HUES64 (cell line): ENCODE data around the gene PRR33.
"Not testable (repeated sequence)": the region's sequence is repeated elsewhere in the genome, so short reads cannot be mapped to it uniquely, and the experiment has no call there.

Source experiments
- H3K27ac ChIP-seq: 2 replicates; pipeline ENCODE4 v1.7.0; 2013; ENCODE audit warnings: low read depth, low read length, inconsistent platforms
- H3K27me3 ChIP-seq: 2 replicates; pipeline ENCODE4 v1.6.1; 2013; ENCODE audit warnings: mild to moderate bottlenecking, low read length; ENCODE audit not compliant: insufficient read depth
- H3K36me3 ChIP-seq: 2 replicates; pipeline ENCODE4 v1.6.1; 2013; ENCODE audit warnings: mild to moderate bottlenecking, low read length; ENCODE audit not compliant: insufficient read depth
- H3K4me1 ChIP-seq: 2 replicates; pipeline ENCODE4 v1.6.1; 2013; ENCODE audit warnings: mild to moderate bottlenecking, low read length, moderate library complexity; ENCODE audit not compliant: insufficient read depth
- H3K4me3 ChIP-seq: 2 replicates; pipeline ENCODE4 v1.5.1; 2013; ENCODE audit warnings: mild to moderate bottlenecking, low read length, moderate library complexity
- H3K9ac ChIP-seq: 2 replicates; pipeline ENCODE4 v1.6.1; 2013; ENCODE audit warnings: mild to moderate bottlenecking, low read depth, low read length
- H3K9me3 ChIP-seq: 2 replicates; pipeline ENCODE4 v1.6.1; 2013; ENCODE audit warnings: low read depth, low read length; ENCODE audit not compliant: insufficient read depth
- WGBS: fragments of 150-250, 120-280 bp; methylation state at CpG from one replicate; pipeline ENCODE4 v1.1.7; 2013; ENCODE audit warnings: missing lambda C conversion rate; 5-methylcytosine and 5-hydroxymethylcytosine counted together

The PRR33 gene

DNA sequence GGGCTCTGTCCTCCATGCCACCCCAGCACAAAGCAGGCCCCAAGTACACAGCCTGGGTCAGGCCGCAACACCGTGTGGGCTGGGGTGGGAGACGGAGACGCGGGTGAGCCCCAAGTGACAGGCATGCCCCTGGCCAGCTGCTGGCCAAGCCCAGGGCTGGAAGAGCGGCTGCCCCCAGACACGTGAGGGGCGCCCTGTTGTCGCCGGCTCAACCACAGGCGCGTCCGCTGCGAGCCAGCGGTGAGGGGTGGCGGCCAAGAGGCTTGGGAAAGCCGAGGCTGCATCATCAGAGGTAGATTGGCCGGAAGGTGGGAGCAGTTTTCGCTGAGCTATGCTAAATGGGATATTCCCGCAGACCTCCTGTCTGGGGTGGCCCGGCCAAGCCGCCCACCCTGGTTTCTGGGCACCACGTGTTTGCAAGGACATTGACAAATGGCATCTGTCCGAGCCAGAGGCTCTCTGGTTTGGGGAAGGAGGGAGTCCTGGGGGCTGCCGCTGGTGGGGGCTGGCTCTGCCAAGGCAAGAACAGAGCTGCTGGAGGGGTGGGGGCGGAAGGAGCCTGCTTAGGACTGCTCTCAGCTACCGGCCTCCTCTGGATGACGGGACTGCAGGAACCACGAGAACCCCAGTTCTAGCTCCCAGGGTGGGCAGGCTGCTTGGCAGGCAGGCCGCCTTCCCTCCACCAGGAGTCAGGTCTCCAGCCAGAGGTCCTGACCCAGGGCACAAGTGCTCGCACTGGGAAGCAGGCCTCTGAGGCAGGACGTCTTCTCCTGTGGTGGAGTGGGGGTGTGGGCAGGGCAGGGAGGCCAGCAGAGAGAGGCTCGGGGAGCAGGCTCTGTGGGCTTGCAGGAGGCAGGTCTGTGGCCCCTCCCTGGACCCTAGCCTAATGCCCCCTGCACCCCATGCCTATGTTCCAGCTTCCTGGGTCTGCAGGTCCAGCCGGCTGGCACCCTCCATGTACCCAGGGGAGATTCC, 552 bp downstream of the PRR33 start:
- no peak overlapping the region for H3K4me3 ChIP-seq

DNA sequence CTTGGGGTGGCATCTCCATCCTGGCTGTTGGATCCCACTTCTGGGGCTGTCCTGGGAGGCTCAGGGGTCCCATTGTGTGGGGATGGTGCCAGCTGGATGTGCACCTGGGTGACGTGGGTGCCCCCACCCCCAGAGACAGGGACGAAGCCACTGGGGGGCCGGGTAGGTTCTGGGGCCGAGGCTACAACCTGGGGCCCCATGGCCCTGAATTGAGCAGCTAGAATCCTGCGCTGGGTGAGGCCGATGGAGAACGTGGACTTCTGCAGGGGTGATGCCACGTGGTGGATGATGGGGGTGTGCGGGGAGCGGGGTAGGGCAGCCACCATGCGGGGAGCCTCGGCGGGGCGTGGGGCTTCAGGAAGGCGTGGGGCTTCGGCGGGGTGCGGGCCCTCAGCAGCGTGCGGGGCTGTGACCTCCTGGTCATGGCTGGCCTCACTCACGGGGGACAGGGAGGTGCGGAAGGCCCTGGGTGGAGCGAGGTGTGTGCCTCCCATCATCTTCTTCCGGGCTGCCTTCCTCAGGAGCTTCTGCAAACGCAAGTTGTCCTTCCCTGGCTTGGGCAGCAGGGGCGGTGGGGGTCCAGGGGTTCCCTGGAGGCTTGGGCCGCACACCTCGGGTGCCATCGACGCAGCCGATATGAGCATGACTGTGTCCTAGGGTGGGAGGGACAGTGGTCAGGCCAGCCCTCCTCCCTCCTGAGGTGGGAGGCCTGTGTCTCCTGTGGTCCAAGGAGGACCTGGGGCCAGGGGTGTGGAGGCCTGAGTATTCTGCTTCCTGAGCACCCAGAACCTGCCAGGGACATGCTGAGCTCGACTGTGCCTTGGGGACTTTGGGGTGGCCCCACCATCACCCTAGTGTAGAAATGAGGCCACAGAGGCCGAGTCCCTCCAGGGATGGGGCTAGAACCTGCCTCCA, 1.5 kb downstream of the PRR33 start:
- H3K9me3 ChIP-seq, result no peaks in the 10 kb centered on the region
- no peaks in the 10 kb centered on the region for H3K27me3 ChIP-seq
- no peaks in the 10 kb centered on the region for H3K36me3 ChIP-seq
- no peak overlapping the region for H3K4me3 ChIP-seq
- no peak overlapping the region for H3K9ac ChIP-seq
- 93% methylated on average over 33 of the region's 33 CpGs for WGBS
- no peaks in the 10 kb centered on the region for H3K4me1 ChIP-seq
- H3K27ac ChIP-seq, result no peak overlapping the region

More for the DNA sequence above, 552 bp downstream of the PRR33 start:
- no peaks in the 10 kb centered on the region for H3K27me3 ChIP-seq
- no peaks in the 10 kb centered on the region for H3K36me3 ChIP-seq
- no peaks in the 10 kb centered on the region for H3K9me3 ChIP-seq
- H3K4me1 ChIP-seq, result no peaks in the 10 kb centered on the region
- H3K27ac ChIP-seq, result no peak overlapping the region
- H3K9ac ChIP-seq, result no peak overlapping the region
- WGBS, result 93% methylated on average over 34 of the region's 34 CpGs

DNA sequence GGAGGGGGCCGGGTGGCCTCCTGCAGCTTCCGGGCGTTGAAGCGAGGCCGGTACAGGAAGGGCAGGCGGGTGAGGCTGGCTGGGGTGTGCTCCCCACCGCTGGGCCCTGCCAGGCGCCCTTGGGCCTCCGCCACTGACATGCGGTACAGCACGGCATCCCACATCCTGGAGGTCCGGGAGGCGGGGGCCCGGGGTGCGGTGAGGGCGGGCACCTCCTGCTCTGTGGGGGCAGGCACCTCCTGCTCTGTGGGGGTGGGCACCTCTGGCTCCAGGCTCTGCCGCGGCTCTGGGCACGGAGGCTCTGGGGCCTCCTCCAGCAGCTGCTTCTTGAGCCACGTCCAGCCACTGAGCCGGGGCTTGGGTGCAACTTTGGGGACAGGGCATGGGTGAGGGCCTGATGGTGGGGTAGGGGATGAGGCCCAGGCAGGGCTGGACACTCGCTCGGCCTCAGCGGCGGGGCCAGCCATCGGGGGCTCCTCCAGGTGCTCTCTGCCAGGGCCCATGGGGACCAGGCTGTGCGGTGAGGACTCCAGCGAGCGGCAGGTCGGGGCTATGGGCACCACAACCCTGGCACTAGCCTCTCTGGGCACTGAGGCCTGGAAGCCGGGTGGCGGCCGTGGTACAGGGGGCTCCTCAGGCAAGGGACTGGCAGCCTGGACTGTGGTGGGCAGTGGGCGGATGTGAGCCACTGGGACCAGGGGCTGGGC, 2.3 kb downstream of the PRR33 start:
- Histone ChIP-seq H3K27me3 (no peaks in the 10 kb centered on the region), H3K9me3 (no peaks in the 10 kb centered on the region), H3K4me1 (no peaks in the 10 kb centered on the region), H3K27ac (no peak overlapping the region), H3K36me3 (no peaks in the 10 kb centered on the region), H3K9ac (no peak overlapping the region), H3K4me3 (no peak overlapping the region)
- WGBS, result 94% methylated on average over 34 of the region's 34 CpGs

DNA sequence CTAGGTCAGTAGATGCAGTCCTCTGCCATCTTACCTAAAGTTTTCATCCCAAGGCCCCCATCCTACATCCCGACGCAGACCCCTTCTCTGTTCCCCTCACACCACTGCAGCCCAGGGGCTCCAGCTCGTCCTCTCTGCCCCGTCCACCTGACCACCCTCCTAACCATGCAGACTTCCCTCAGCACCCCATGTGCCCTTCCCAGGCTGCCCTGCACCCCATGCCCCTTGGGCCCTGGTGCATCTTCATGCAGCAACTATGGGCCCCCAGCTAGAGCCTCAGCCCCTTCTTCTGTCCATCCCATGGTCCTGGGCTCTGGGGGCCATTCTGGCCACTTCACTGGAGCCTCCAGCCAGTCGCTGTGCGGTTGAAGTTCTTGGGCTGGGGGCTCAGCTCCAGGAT, 2.9 kb downstream of the PRR33 start:
- Histone ChIP-seq H3K4me1 (no peaks in the 10 kb centered on the region), H3K4me3 (no peak overlapping the region), H3K9ac (no peak overlapping the region), H3K36me3 (no peaks in the 10 kb centered on the region), H3K9me3 (no peaks in the 10 kb centered on the region), H3K27me3 (no peaks in the 10 kb centered on the region), H3K27ac (no peak overlapping the region)
- 93% methylated on average over 6 of the region's 6 CpGs for WGBS

DNA sequence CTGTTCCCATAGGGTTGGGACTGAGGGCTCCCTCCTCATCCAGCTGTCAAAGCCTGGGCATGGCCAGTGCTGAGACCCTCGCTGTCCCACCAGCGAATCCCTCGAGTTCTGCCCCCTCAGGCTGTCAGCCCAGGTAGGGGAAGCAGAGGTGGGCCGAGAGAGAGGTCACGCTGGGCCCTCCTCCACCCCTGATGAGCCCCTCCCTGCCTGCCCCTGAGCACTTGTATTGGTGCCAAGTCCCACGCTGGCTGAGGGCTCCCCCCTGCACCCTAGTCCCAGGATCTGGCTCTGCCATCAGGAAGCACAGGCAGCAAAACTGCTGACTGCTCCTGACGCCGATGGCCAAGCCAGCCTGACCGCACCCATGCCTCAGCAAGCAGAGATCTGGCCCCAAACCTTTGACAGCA, 3.3 kb downstream of the PRR33 start:
- Histone ChIP-seq H3K27ac (no peak overlapping the region), H3K9ac (no peak overlapping the region), H3K4me1 (no peaks in the 10 kb centered on the region), H3K36me3 (no peaks in the 10 kb centered on the region), H3K4me3 (no peak overlapping the region), H3K27me3 (no peaks in the 10 kb centered on the region), H3K9me3 (no peaks in the 10 kb centered on the region)
- 90% methylated on average over 9 of the region's 9 CpGs for WGBS

DNA sequence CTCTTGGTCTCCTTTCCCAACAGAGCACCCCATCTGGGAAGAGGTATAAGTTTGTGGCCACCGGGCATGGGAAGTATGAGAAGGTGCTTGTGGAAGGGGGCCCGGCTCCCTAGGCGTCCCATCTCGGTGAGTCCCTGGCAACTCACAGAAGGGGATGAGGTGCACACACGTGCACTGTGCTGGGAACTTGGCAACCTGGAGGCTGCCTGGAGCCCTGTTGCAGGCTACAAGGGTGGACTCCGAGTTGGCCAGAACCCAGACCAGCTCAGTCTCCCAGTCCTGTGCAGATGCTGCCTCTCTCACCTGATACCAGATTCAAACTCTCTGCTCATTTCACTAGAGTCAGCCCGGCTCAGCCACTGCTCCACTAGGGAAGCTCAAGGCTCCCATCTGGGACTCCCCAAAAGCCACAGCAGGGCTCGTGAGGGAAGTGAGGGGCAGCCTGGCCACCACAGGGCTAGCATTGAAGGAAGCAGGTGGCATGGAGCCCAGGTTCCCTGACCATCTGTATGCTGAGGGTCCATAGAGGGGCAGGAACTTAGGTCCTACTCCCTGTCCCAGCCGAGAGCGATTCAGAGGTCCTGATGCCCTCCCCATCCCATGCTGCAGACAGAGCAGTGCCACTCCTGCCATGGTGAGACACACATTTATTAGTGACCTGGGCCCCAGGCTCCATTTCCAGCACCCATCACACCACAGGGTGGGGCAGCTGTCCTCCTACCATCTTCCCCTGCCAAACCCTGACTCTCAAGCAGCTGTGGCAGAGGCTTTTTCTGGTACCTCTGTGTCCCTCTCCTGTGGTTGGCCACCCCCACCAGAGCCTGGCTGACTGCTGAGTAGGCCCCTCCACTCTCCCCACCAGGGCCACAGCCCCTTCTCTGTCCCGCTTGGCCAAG, 4.0 kb downstream of the PRR33 start:
- Histone ChIP-seq H3K27me3 (no peaks in the 10 kb centered on the region), H3K9me3 (no peaks in the 10 kb centered on the region), H3K4me3 (no peak overlapping the region), H3K4me1 (peaks cover under 1% of the 10 kb centered on the region; the same call in 1 of the 2 replicates), H3K36me3 (no peaks in the 10 kb centered on the region), H3K9ac (no peak overlapping the region), H3K27ac (no peak overlapping the region)
- 91% methylated on average over 11 of the region's 11 CpGs for WGBS

DNA sequence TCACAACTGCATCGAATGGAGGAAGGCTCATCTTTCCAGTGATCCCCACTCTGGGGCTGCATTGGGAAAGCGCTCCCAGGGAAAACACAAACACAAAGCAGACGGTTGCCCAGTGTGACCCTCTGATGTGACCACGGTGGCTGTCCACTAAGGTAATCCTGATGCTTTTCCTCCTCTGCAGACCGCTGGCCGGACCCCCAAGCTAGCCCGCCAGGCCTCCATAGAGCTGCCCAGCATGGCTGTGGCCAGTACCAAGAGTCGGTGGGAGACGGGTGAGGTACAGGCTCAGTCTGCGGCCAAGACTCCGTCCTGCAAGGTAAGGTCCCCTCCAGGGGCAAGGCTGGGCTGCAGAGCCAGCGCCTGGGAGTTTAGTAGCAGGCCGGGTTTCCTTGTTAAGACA, 5.1 kb downstream of the PRR33 start:
- not testable (repeated sequence) for H3K4me3 ChIP-seq, H3K27ac ChIP-seq, H3K9ac ChIP-seq, H3K9me3 ChIP-seq, H3K4me1 ChIP-seq, H3K36me3 ChIP-seq, H3K27me3 ChIP-seq
- 90% methylated on average over 13 of the region's 13 CpGs for WGBS

DNA sequence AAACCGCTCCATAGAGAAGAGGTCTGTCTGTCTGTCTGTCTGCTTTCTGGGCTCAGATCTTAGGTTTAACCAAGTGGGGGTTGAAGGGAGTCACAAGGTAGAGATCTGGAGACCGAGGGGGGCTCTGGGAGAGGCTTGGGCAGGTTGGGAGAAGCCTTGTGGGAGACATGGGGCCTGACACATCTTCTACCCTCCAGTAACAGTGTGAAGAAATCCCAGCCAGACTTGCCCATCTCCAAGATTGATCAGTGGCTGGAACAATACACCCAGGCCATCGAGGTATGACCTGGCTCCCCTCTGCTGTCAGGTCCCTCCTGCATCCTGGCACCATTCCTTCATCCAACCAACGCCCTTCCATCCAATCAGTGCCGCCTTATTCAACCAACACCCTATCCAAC, 7.4 kb downstream of the PRR33 start:
- H3K4me3 ChIP-seq, result no peak overlapping the region
- H3K4me1 ChIP-seq, result peaks cover 3% of the 10 kb centered on the region; the same call in 1 of the 2 replicates
- no peak overlapping the region for H3K27ac ChIP-seq
- 91% methylated on average over 5 of the region's 5 CpGs for WGBS
- H3K27me3 ChIP-seq, result no peaks in the 10 kb centered on the region
- H3K36me3 ChIP-seq, result no peaks in the 10 kb centered on the region
- no peaks in the 10 kb centered on the region for H3K9me3 ChIP-seq
- no peak overlapping the region for H3K9ac ChIP-seq

DNA sequence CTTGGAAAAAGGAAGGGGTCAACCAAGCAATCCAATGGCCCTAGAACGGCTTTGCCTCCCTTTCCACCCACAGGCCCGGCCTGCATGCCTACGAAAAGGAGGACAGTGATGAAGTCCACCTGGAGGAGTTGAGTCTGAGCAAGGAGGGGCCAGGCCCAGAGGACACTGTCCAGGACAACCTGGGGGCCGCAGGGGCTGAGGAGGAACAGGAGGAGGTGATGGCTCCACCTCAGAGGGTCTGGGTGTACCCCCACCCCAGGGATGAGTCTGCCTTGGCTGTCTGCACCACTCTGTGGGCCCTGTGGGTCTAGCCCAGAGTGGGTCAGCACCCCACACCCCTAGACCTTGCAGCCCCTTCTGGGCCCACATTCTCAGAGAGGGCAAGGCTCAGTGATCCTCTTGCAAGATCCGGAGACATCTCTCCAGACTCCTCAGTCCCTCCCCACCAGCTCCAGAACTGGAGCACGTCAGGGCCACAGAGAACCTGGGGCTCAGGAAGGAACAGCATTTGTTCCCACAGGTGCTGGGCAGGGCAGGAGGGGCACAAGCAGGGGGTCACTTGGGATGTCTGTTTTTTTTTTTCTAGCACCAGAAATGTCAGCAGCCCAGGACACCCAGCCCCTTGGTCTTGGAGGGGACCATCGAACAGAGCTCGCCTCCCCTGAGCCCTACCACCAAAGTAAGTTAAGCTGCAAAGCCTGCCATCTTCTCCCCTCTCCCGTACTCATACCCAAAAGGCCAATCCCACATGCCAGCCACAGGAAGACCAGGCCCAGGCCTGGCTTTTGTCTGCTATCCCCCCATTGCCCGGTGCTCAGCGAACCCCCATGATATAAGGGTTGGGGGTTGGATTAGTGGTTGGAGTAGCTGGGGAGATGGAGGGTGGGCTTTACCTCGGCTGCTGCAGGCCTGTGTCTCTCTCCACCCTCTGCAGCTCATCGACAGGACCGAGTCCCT, 8.1 kb downstream of the PRR33 start:
- no peaks in the 10 kb centered on the region for H3K9me3 ChIP-seq
- no peaks in the 10 kb centered on the region for H3K36me3 ChIP-seq
- WGBS, result 95% methylated on average over 14 of the region's 14 CpGs
- H3K4me1 ChIP-seq, result peaks cover 3% of the 10 kb centered on the region; the same call in 1 of the 2 replicates
- H3K4me3 ChIP-seq, result no peak overlapping the region
- H3K9ac ChIP-seq, result no peak overlapping the region
- no peak overlapping the region for H3K27ac ChIP-seq
- H3K27me3 ChIP-seq, result no peaks in the 10 kb centered on the region; the same call in 1 of the 2 replicates
